NOMO-1 treated with DMSO at 0.1 percent for 48 hours (cell line): ENCODE results near the gene GRAMD2A.

Source experiments
- DNase-seq: peaks from one replicate; lab custom pipeline; 2025; ENCODE audit not compliant: unreplicated experiment; lab: John Stamatoyannopoulos, UW

The GRAMD2A gene

DNA sequence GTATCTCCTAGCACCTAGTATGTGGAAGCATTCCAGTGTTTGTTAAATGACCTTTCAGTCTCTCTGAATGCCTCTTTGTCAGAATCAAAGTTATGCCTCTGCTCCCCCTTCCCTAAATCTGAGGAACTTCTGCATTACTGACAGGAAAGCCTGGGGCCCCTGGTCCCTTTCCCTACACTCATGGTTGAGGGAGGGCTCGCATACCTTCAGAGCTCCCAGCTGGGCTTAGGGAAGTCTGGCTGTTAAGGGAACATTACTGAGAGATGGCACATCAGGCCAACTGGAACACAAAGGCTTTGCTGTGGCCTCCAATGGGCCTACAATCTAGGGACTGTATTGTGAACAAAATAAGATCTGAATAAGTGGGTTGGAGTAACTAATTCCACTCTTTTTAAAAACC lies 23.1 kb upstream of the GRAMD2A start:
- DNase-seq = no peak

DNA sequence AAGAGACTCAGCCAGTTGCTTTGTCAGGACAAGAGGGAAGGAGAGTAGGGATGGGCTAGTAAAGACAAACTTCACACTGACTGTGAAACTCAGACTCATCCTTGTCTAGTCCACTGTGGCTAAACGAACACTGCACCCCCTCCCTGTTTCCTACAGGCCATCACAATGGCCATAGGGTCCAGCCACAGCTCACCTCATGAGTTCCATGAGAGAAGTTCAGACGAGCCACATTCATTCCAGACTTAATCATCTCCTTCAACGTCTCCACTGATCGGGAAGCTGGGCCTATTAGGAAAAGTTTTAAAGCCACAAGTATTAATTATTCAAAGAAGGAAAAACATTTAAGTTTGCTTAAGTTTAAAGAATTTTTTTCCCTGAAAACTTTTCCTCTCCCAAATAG lies 19.6 kb upstream of the GRAMD2A start:
- DNase-seq = no peak

DNA sequence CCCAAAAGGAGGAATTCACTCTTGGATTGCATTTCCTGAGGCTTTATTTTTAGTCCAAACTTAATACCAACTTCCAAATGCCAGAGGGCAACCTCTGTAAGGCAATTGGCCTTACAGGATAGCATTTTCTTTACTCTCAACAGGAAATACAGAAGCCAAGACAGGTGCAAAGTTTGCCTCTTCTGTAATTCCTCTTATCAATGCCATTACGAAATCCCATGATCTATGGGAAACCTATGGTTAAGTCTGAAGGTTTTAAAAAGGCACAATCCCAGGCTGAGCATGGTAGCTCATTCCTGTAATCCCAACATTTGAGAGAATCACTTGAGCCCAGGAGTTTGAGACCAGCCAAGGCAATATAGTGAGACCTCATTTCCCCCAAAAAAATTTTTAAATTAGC lies 18.5 kb upstream of the GRAMD2A start:
- DNase-seq = no peak

DNA sequence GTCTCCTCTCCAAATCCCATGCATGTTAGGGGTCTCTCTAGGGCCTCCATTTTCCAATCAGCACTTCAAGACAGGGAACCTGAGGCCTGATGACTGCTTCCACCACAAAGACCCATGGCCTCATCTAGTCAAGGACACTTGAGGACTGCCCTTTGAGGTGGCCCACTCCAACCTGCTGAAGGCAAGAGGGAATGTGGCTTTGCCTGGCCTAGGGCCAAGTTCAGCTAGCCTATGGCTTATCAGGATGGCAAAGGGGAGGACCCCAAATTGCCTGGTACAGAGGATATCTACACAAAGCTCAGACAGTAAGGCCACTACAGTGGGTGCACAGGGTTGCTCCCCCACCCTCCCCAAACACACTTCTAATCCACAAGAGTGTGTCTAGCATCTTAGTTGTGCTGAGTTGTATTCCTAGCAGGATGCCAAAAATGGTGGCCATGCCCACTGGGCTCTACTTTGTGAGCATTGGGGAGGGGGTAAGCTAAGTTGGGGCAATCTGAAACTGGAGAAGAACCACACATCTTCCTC lies 10.0 kb upstream of the GRAMD2A start:
- no peak for DNase-seq

DNA sequence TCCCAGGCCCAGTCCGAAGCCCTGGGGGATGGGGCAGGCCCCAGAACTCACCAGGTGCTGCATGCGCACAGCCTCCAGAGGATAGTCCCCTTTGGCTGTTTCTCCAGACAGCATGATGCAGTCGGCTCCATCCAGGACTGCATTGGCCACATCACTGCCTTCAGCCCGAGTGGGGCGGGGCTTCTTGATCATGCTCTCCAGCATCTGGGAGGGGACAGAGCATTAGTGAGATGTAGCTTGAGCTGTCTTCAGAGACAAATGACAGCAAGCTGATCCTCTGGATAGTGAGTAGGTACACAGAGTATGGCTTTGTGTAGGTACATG lies 9.1 kb upstream of the GRAMD2A start:
- no peak for DNase-seq

DNA sequence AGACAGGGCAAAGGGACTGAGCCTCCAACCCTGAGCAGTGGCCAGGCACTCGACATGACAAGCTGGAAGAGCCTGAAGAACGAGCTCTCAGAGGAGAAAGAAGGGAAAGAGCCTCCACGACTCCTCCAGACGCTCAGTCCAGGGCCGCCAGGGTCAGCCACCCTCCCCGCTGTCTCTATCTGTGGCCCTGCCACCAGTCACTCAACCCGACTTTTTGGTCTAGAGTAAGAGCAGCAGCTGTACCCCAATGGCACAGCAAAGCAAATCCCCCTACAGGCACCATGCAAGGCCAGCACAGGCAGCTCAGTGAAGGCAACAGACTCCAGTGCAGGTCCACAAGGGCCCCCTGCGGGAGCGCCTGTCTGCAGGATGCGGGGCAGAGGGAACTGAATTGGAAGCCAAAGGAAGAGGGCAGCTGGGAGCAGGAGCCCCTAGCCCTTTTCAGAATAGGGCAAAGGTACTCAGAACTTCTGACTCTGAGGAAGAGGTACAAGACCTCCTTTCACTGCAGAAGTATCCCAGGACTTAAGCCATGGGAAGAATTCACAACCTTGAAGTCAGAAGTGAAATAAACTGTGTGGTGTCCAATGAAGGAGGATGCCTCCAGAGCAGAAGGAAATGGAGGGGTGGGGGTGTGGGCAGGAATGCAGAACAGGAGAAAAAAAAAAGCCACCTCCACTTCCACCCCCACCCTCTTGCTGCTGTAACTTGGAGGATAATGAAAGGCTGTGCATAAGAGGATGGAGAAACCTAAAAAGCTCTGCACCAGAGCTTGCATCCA lies 8.5 kb upstream of the GRAMD2A start:
- DNase-seq = no peak

DNA sequence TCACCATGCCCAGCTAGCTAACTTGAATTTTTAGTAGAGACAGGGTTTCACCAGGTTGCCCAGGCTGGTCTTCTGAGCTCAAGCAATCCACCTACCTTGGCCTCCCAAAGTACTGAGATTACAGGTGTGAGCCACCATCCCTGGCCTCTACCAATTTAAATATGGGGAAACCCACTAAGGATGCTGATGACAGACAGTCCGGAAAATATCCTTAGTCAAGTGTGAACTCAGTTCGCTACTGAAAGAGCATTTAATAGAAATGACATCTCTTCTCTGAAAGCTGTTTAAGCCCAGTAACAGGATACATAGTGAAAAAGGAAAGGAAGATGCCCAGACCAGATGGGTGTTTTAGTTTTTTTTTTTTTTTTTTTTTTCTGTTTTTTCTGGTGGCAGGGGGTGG lies 7.7 kb upstream of the GRAMD2A start:
- no peak for DNase-seq

GRCh38 chr15:72203507-72203837 lies 5.9 kb upstream of the GRAMD2A start:
- no peak for DNase-seq

GRCh38 chr15:72202801-72203506 lies 5.4 kb upstream of the GRAMD2A start:
- DNase-seq = no peak

DNA sequence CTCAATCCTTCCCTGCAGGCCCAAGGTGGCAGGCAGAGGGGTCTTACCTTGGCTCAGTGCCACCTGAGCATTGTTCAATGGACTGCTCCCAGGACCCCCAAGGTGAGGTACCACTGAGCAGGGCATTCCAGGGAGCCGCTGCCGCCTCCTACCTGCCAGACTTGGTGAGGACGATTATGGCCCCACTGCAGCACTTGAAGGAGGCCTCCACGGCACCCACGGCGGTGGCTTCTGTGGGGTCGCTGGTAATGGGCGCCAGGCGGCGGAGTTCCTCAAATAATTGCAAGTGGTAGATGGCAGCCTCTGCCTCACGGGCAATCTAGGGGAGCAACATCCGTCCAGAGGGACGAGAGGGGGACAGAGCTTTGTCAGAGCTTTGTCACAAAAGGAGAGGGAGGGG lies 4.7 kb upstream of the GRAMD2A start:
- no peak for DNase-seq

- no peak for DNase-seq
Observed at GRCh38 chr15:72201391-72201921, 3.9 kb upstream of the GRAMD2A start.

GRCh38 chr15:72200395-72201237 lies 3.0 kb upstream of the GRAMD2A start:
- no peak for DNase-seq

DNA sequence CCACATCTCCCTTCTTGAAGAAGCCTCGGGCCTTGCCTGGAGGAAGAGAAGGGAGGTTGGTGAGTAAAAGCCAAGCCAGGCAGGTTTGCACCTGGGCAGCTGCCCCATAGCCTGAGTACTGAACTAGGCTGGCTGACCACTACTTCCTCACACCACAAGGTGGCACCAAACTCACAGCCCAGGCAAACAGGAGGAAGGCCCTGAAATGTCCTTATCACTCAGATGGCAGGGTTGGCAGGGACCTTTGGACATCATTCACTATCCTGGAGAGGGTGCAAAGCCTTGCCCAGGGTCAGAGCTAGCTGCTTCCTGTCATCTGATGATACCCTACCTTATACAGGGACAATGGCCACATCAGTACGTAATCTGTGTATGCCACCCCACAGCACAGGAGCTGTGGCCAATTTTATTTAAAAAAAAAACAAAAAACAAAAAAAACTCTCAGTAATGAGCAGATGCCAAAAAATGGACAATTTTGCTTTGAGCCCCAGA lies 2.2 kb upstream of the GRAMD2A start:
- peak; percentile 57 for DNase-seq

DNA sequence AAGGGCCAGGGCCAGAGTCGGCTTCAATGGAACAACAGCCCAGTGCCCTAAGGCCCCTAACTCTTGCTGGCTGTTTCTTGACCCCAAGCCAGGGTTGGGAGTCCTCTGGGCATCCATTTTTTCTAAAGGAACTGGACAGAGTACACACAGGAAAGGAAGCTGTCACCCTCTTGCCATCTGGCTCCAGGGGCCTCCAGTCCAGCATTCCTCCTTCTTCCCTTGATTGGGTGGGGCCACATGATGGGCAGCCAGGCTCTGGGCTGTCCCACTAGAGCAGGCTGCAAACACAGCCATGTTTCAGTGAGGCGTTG lies 1.6 kb upstream of the GRAMD2A start:
- no peak for DNase-seq

DNA sequence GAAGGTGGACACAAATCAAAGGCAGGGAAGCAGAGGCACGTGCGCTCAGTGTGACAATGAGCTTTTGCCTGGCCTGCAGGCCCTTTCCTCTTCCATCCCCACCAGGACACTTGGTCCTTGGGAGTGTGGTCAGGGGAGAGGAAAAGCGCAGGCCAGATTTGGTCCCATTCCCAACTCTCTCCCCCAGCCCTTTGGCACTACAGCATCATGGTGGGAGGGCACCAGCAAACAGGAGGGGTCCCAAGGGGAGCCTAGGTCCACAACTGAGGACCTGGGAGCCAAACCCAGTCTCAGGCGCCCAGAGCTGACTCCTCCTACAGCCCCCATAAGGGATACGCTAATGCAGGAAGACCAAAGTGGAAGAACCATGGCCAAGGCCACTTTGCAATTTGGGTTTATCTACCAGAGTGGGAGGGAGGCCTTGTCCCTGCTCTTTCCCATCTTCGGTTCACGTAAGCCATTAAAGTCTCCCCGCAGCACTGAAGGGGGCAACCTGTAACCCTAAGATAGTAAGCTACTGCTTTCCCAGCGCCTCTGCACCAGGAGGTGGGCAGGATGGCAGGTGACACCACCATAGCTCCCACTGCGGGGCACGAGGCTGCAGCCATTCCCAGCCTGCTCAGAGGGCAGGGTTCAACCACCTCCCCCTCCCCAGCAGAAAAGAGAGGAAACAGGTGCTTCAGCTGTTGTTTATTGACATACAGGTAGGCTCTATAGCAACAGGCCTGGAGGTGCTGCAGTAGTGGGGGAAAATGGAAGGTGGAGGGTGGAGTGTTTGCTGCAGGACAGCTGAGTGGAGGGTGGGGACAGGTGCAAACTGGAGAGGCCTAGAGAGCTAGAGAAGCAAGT lies 993 bp upstream of the GRAMD2A start:
- DNase-seq = no peak

DNA sequence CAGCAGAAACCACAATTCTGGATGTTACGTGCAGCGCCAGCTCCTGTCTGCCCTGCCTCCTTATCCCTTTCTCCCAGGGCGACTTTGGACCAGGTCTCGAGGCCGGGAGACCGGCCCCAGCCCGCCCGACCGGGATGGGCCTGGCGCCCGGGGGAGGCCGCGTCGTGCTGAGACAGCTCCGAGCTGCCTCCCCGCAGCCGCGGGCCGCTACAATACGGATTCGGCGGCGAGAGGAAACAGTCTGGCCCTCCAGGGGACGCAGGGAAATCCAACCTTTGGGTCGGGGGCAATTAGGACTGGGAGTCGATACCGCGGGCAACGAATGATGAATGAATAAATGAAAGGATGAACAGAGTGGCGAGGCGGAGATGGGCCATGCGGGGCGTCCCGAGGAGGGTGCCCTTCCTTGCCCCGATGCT lies 537 bp downstream of the GRAMD2A start:
- DNase-seq = no peak

- no peak for DNase-seq
Observed at GRCh38 chr15:72196409-72197040, 1.1 kb downstream of the GRAMD2A start.

- DNase-seq = peak; percentile 95
Observed at GRCh38 chr15:72195101-72195511, 2.5 kb downstream of the GRAMD2A start.

- no peak for DNase-seq
Observed at GRCh38 chr15:72193836-72194396, 3.7 kb downstream of the GRAMD2A start.

- no peak for DNase-seq
Observed at GRCh38 chr15:72192416-72192815, 5.2 kb downstream of the GRAMD2A start.
